GM23248 (cell line): ENCODE measurements around the gene LCORL. TPM values are rescaled to one million over a fixed set of nuclear protein-coding genes. Genes with fewer than 3 reads are reported as not detected.
"Not testable (repeated sequence)": the region's sequence is repeated elsewhere in the genome, so short reads cannot be mapped to it uniquely, and the experiment has no call there.

Experiments
- DNase-seq: peaks from one replicate; pipeline ENCODE4 v3.0.0-alpha.2; 2015
- H2AFZ ChIP-seq: fragments of 200-600 bp; sonication (generic); 2 replicates; pipeline ENCODE4 v1.6.1; 2016; ENCODE audit warnings: antibody characterized with exemption
- H3F3A ChIP-seq: fragments of 200-600 bp; sonication (generic); 2 replicates; pipeline ENCODE4 v1.6.1; 2016; ENCODE audit warnings: mild to moderate bottlenecking, antibody characterized with exemption, mixed run types; ENCODE audit not compliant: insufficient read depth
- H3K27ac ChIP-seq: fragments of 200-600 bp; sonication (generic); 2 replicates; pipeline ENCODE4 v1.5.1; 2016; ENCODE audit warnings: mild to moderate bottlenecking
- H3K27me3 ChIP-seq: fragments of 200-600 bp; sonication (generic); replicated peaks from 2 replicates; pipeline ENCODE4 v1.6.1; 2016; ENCODE audit warnings: mild to moderate bottlenecking; ENCODE audit not compliant: insufficient read depth
- H3K36me3 ChIP-seq: fragments of 200-600 bp; sonication (generic); 2 replicates; pipeline ENCODE4 v1.6.1; 2016; ENCODE audit warnings: low read depth, mild to moderate bottlenecking
- H3K4me1 ChIP-seq: fragments of 200-600 bp; sonication (generic); 2 replicates; pipeline ENCODE4 v1.6.1; 2016; ENCODE audit warnings: mild to moderate bottlenecking; ENCODE audit not compliant: insufficient read depth
- H3K4me2 ChIP-seq: fragments of 200-600 bp; sonication (generic); one replicate; pipeline ENCODE4 v1.6.1; 2016; ENCODE audit warnings: mild to moderate bottlenecking; ENCODE audit not compliant: unreplicated experiment
- H3K4me3 ChIP-seq: fragments of 200-600 bp; sonication (generic); 2 replicates; pipeline ENCODE4 v1.5.1; 2016; ENCODE audit warnings: mild to moderate bottlenecking
- H3K79me2 ChIP-seq: fragments of 200-600 bp; sonication (generic); 2 replicates; pipeline ENCODE4 v1.6.1; 2016; ENCODE audit warnings: mild to moderate bottlenecking; ENCODE audit not compliant: insufficient read depth
- H3K9ac ChIP-seq: fragments of 200-600 bp; sonication (generic); 2 replicates; pipeline ENCODE4 v1.6.1; 2016; ENCODE audit warnings: mild to moderate bottlenecking
- H3K9me2 ChIP-seq: fragments of 200-600 bp; sonication (generic); 2 replicates; pipeline ENCODE4 v1.6.1; 2016; ENCODE audit warnings: mixed run types, mild to moderate bottlenecking, moderate library complexity; ENCODE audit not compliant: insufficient read depth
- H3K9me3 ChIP-seq: fragments of 200-600 bp; sonication (generic); one replicate; pipeline ENCODE4 v1.6.1; 2017; ENCODE audit warnings: low read depth
- H4K20me1 ChIP-seq: fragments of 200-600 bp; sonication (generic); 2 replicates; pipeline ENCODE4 v1.6.0; 2016; ENCODE audit not compliant: insufficient read depth
- EZH2 ChIP-seq: fragments of 200-600 bp; sonication (generic); IDR thresholded peaks from 2 replicates; pipeline ENCODE4 v1.6.1; 2018; ENCODE audit warnings: antibody characterized with exemption, mild to moderate bottlenecking; ENCODE audit not compliant: insufficient read depth, poor library complexity, severe bottlenecking
- EZH2phosphoT487 ChIP-seq: fragments of 200-600 bp; sonication (generic); IDR thresholded peaks from 2 replicates; pipeline ENCODE4 v1.6.1; 2018; ENCODE audit warnings: antibody characterized with exemption, moderate library complexity, mild to moderate bottlenecking, low read depth; ENCODE audit not compliant: insufficient read depth
- WGBS, 2 experiments: methylation state at CpG; one replicate each; pipeline ENCODE4 v1.1.6; 2015 to 2017; ENCODE audit warnings: low lambda C conversion rate in 2 of 2, low coverage in 1 of 2; ENCODE audit errors: missing lambda C conversion rate in 2 of 2; 5-methylcytosine and 5-hydroxymethylcytosine counted together
- in situ Hi-C: fragments of 300-500 bp; cut with MboI; formaldehyde crosslinking; loops from 2 replicates; pipeline ENCODE4 v1.15.0; 2020
- polyA plus RNA-seq: library from polyadenylated mRNA; unstranded; fragments of >200 nt; fragmentation: Nextera tagmentation; extraction: Ambion mirVana; gene quantifications from 2 replicates; pipeline ENCODE4 v1.2.1, GENCODE V29; 2016
- total RNA-seq: library from RNA; depleted of rRNA; stranded (reverse); fragments of >200 nt; shearing (Covaris generic); gene quantifications from 2 replicates; pipeline ENCODE4 v1.2.3, GENCODE V29; 2014

Gene LCORL
- total and polyA plus RNA-seq, 2 experiments from 2014 or later, result 5.0 to 6.2 TPM

DNA sequence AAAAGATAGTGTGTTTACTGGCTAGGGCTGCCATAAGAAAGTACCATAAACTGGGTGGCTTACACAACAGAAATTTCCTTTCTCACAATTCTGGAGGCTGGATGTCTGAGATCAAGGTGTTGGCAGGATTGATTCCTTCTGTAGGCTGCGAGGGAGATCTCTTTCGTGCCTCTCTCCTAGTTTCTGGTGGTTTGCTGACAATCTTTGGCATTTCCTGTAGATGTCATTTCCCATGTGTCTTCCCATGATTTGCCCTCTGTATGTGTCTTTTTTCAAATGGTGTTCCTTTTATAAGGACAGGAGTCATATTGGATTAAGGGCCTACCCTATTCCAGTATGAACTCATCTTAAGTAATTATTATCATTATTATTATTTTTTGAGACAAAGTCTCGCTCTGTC lies 27.9 kb upstream of the LCORL start:
- in situ Hi-C loops, result no loop called here

DNA sequence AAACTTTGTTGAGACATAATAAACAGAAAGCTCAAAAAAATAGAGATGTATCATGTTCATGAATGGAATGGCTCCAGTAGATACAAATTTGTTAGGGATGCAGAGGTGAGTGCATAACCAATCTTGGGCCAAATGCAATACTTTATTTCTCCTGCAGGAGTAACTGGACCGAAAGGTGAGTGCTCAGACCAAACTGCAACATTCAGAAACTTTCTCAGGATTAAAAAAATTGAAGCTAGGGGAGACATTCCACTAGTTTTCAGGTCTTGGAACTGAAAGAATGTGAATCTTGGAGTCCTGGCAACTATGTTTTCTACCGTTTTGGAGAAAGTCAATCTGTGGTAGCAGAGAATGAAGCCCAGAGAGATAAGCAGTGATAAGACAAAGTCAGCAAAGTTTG lies 21.2 kb upstream of the LCORL start:
- H3K4me1 ChIP-seq, result no peaks in the 10 kb centered on the region
- no peaks in the 10 kb centered on the region for H3K27me3 ChIP-seq
- H3K4me2 ChIP-seq, result no peak overlapping the region
- TF ChIP-seq EZH2 (no peak), EZH2phosphoT487 (no peak)
- no peaks in the 10 kb centered on the region for H3K9me3 ChIP-seq
- 25 to 27% methylated on average over 2 of the region's 2 CpGs for WGBS, 2 experiments
- no peak overlapping the region for H3K9ac ChIP-seq
- no peak overlapping the region for H3K4me3 ChIP-seq
- H3K36me3 ChIP-seq, result no peaks in the 10 kb centered on the region
- no peaks in the 10 kb centered on the region for H3F3A ChIP-seq
- no peak overlapping the region for H2AFZ ChIP-seq
- no peak overlapping the region for H3K27ac ChIP-seq
- in situ Hi-C loops, result no loop called here
- DNase-seq, result no peak
- H3K9me2 ChIP-seq, result no peaks in the 10 kb centered on the region
- H3K79me2 ChIP-seq, result no peaks in the 10 kb centered on the region
- no peaks in the 10 kb centered on the region for H4K20me1 ChIP-seq

More for the DNA sequence above, 27.9 kb upstream of the LCORL start:
- TF ChIP-seq EZH2, result no peak
- TF ChIP-seq EZH2phosphoT487, result no peak
- Histone ChIP-seq H3K36me3 (no peaks in the 10 kb centered on the region), H3K4me1 (no peaks in the 10 kb centered on the region), H3K9me3 (no peaks in the 10 kb centered on the region), H3K27ac (no peak overlapping the region), H3K4me2 (no peak overlapping the region), H2AFZ (no peak overlapping the region), H3K4me3 (no peak overlapping the region), H3K9ac (no peak overlapping the region), H4K20me1 (no peaks in the 10 kb centered on the region), H3K27me3 (no peaks in the 10 kb centered on the region), H3F3A (no peaks in the 10 kb centered on the region), H3K9me2 (no peaks in the 10 kb centered on the region), H3K79me2 (no peaks in the 10 kb centered on the region)
- DNase-seq, result no peak
- 34 to 38% methylated on average over 3 of the region's 3 CpGs for WGBS, 2 experiments

DNA sequence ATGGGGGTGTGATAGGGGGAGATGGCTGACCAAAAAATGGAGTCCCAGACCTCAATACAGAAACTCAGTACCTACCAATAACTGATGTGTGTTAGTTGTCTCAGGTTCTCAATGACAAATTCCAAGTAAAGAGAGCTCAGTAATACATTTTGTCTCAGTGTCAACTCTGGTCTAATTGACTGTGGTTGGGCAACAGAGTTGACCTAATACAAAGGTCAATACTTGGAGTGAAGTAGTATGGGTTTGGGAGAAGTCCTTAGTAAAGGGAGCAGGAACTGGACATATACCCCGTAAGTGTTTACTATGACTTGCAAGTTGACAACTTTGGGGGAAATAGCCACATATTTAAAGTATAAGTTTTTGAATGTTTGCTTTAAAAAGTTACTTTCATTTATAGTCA lies 20.5 kb upstream of the LCORL start:
- Histone ChIP-seq H3K27ac (no peak overlapping the region), H3K9ac (no peak overlapping the region), H3K79me2 (no peaks in the 10 kb centered on the region), H4K20me1 (no peaks in the 10 kb centered on the region), H3K9me2 (no peaks in the 10 kb centered on the region), H3F3A (no peaks in the 10 kb centered on the region), H3K9me3 (no peaks in the 10 kb centered on the region), H3K27me3 (no peaks in the 10 kb centered on the region), H2AFZ (no peak overlapping the region), H3K4me3 (no peak overlapping the region), H3K4me2 (no peak overlapping the region), H3K36me3 (no peaks in the 10 kb centered on the region), H3K4me1 (no peaks in the 10 kb centered on the region)
- no peak for TF ChIP-seq EZH2phosphoT487
- no peak for TF ChIP-seq EZH2
- DNase-seq, result no peak
- in situ Hi-C loops, result no loop called here
- WGBS, 2 experiments, result 88 to 90% methylated on average over 1 of the region's 1 CpG

DNA sequence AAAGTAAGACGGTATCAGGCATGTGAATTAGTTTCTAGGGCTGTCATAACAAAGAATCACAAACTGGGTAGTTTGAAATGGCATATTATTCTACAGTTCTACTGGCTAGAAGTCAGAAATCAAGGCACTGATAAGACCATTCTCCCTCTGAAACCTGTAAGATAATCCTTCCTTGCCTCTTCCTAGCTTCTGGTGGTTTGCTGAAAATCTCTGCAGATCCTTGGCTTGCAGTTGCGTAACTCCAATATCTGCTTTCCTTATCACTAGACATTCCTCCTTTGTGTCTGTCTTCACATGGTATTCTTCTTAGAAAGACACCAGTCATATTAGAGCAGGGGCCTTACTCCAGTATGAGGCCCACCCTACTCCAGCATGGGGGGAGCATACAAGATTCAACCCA lies 19.6 kb upstream of the LCORL start:
- H3K4me1 ChIP-seq, result no peaks in the 10 kb centered on the region
- H3K36me3 ChIP-seq, result no peaks in the 10 kb centered on the region
- no peak overlapping the region for H3K27ac ChIP-seq
- no peaks in the 10 kb centered on the region for H4K20me1 ChIP-seq
- H3K9me3 ChIP-seq, result no peaks in the 10 kb centered on the region
- TF ChIP-seq EZH2phosphoT487, result no peak
- no peak for TF ChIP-seq EZH2
- in situ Hi-C loops, result no loop called here
- H3K79me2 ChIP-seq, result no peaks in the 10 kb centered on the region
- H2AFZ ChIP-seq, result no peak overlapping the region
- no peaks in the 10 kb centered on the region for H3F3A ChIP-seq
- H3K9me2 ChIP-seq, result no peaks in the 10 kb centered on the region
- DNase-seq, result no peak
- H3K9ac ChIP-seq, result no peak overlapping the region
- no peaks in the 10 kb centered on the region for H3K27me3 ChIP-seq
- H3K4me2 ChIP-seq, result no peak overlapping the region
- 37 to 43% methylated on average over 2 of the region's 2 CpGs for WGBS, 2 experiments
- no peak overlapping the region for H3K4me3 ChIP-seq

DNA sequence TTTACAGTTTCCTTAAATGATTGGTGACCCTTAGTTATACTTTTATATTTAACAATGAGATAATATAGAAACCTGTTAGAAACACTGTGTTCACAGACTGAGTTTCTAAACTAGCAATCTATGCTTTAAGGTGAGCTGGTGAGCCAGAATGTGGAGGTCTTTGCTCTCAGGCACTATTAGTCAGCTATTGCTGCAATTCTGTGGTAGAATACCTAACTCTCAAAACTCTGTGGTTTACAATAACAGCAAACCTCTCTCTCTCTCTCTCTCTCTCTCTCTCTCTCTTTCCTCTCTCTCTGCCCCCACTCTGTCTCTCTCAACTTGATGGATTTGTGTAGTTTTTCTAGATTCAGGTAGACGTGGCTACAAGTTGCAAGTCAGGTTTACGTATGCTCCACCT lies 17.6 kb upstream of the LCORL start:
- Histone ChIP-seq H3K9me3 (no peaks in the 10 kb centered on the region), H2AFZ (no peak overlapping the region), H4K20me1 (no peaks in the 10 kb centered on the region), H3K9ac (no peak overlapping the region), H3K36me3 (no peaks in the 10 kb centered on the region), H3K4me1 (peaks cover under 1% of the 10 kb centered on the region; the same call in 1 of the 2 replicates), H3K79me2 (no peaks in the 10 kb centered on the region), H3K4me3 (no peak overlapping the region), H3K4me2 (no peak overlapping the region), H3K9me2 (no peaks in the 10 kb centered on the region), H3K27ac (no peak overlapping the region), H3F3A (no peaks in the 10 kb centered on the region), H3K27me3 (no peaks in the 10 kb centered on the region)
- no peak for DNase-seq
- no peak for TF ChIP-seq EZH2phosphoT487
- no peak for TF ChIP-seq EZH2
- WGBS, 2 experiments, result 69 to 70% methylated on average over 2 of the region's 2 CpGs
- in situ Hi-C loops, result no loop called here

DNA sequence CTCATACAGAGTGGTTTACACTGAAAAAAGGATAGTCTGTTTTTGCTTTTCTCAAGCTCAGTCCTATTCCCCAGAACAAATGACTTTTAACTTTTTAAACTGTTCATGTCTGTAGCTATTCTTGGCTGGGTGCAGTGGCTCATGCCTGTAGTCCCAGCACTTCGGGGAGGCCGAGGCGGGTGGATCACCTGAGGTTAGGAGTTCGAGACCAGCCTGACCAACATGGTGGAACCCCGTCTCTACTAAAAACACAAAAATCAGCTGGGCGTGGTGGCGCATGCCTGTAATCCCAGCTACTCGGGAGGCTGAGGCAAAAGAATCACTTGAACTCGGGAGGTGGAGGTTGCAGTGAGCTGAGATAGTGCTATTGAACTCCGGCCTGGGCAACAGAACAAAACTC lies 14.8 kb upstream of the LCORL start:
- H3K27me3 ChIP-seq, H3K4me3 ChIP-seq, H3K9ac ChIP-seq, H3K79me2 ChIP-seq, H3K36me3 ChIP-seq, H4K20me1 ChIP-seq, in situ Hi-C loops, H3K4me2 ChIP-seq, H3K9me3 ChIP-seq, H2AFZ ChIP-seq, H3K9me2 ChIP-seq, H3K27ac ChIP-seq, H3K4me1 ChIP-seq, H3F3A ChIP-seq, DNase-seq: not testable (repeated sequence)
- WGBS, 2 experiments, result 72 to 73% methylated on average over 10 of the region's 10 CpGs
